ENCODE measurements around the gene CAVIN2.

DNA sequence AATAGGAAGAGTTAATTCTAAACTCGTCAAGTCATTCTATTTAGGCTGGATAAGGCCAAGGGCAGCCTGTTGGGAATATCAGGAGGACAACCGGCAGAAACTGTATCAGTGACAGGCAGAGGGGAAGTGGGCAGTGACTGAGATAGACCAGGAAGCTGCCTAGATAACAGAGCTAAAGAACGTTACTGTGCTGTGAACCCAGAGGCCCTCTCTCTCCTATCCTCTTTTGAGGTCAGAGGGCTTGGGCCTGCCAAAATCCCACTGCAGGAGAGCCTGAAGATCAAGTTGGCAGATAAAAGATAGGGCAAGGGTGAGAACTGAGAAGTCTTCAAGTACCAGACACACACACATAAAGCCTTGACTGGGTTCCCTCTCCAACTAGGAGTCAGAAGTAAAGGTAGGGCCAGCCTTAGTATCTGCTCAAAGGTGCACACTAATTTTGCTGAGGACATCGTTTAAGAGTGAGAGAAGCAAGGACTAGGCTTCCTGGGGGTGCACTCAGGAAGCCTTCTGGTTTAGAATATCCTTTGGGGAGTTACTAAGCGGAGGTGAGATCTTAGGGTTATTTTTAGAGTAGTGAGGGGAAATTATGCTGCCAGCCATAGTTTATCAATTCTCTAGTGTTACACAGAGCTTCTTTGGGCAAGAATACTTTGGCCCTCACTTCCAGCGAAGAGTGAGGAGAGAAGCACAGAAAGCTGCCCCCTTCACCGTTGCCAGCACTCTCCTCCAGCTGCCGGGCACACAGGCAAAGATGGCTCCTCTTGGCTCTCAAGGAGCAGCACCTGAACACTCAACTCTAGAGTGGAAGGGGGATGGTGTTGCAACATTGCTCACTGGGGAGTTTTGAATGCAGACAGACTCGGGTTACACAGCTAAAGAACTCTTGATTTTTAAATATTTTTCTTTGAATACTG is 9.8 kb downstream of the CAVIN2 start:
- TF ChIP-seq CTCF (IDR thresholded peaks at IDR 0.05) (no peak), POLR2AphosphoS5 (IDR thresholded peaks at IDR 0.05) (no peak), POLR2A (IDR thresholded peaks at IDR 0.05) (no peak)
